ENCODE measurements around the gene DHRS3.

The DHRS3 gene

DNA sequence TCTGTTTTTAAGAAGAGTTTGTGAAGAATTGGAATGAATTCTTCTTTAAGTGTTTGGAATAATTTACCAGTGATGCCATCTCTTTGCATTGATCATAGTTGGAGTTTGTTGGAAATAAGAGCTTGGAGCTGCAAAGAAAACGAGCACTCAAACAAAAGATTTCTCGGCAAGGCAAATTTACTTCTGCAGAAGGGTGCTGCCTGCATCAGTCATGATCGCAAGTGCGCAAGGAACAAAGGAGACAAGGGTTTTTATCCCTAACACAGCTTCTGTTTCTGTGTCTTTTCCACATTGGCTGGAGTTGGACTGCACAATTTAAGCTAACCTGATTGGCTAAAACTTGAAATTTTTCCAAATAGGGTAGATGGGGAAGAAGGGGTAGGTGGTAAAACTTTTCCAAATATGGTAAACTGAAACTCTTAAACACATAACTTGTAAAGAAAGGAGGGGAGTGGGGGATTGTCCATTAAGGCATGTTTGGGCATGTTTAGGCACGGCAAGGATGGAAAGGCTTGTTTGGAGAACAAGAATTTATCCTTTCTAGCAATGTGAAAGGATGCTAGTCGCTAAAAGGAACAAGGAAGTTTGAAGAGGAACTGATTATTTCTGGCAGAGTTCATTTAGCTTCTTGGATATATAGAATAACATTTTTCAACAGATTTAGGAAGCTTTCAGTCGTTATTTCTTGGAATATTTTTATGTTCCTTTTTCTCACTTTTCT lies 22.4 kb upstream of the DHRS3 start:
- no peak for DNase-seq (ENCODE audit: low read depth in 1 of 2, low spot score in 1 of 2)

DNA sequence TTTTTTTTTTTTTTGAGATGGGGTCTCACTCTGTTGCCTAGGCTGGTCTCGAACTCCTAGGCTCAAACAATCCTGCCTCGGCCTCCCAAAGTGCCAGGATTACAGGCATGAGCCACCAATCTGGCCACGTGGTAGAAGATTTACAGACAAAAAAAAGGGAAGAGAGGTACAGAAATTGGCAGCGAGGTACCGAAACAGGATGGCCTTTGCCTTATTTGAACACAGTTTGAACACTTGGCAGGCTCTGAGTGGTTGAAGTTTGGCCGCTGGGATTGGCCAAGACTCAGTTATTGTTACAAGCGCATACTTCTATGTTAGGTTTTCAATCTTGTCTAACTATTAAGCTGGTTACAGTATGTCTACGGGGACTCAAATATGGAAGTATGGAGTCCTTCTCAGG lies 19.7 kb upstream of the DHRS3 start:
- no peak for DNase-seq (ENCODE audit: low read depth in 1 of 2, low spot score in 1 of 2)

DNA sequence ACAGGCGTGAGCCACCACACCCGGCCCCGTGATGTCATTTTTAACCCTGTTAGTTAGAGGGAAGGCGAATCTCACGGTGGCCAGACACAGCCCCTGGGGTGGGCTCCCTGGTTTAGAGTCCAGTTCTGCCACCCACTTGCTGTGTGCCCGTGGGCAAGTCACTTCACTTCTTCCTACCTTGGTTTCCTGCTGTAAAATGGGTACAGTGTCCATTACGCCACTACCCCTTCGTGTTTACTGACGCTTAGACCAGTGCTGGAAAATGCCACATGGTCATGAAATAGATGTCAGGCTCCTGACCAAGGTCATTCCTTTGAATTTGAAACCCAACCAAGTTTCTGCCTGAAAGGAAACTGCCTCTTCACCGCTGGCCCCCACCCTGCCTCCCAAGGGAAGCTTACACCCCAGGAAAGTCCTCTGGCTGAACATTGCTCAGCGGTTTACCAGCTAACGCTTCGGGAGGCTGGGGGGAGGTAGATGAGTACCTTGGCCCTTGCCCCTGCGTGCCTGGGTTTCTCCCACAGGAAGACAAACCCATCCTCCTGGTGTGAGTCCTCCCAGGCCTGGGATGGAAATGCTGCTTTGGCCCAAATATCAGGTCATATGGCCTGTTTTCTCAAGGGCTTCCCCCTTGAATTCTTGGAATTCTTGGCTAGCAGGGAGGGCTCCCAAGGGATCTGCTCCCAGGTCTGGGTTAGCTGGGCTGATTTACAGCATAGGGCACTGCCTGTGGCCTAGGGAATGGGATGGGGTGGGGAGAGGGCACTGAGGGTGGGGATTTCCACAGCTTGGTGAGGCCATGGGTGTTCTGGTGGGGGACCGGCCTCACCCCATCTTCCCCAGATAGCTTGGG lies 18.3 kb upstream of the DHRS3 start:
- DNase-seq (ENCODE audit: low read depth in 1 of 2, low spot score in 1 of 2), result no peak

DNA sequence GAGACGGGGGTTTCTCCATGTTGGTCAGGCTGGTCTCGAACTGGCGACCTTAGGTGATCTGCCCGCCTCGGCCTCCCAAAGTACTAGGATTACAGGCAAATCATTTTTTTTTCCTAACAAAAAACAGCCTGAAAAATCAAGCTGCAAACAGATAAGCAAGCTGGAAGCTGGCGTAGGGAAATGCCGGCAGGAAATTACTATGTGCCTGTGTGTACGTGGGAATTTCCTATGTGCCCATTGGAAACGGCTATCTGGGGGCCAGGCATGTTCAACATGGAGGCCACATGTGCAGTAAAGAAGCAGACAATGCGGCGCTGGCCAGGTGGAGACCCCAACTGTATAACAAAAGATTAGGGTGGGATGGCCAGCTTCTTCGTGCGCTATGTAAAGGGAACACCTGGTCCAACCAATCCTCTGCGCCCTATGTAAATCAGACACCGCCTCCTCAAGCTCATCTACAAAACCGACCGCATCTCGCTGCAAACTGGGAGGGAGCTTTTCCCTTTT lies 16.7 kb upstream of the DHRS3 start:
- no peak for DNase-seq (ENCODE audit: low read depth in 1 of 2, low spot score in 1 of 2)

DNA sequence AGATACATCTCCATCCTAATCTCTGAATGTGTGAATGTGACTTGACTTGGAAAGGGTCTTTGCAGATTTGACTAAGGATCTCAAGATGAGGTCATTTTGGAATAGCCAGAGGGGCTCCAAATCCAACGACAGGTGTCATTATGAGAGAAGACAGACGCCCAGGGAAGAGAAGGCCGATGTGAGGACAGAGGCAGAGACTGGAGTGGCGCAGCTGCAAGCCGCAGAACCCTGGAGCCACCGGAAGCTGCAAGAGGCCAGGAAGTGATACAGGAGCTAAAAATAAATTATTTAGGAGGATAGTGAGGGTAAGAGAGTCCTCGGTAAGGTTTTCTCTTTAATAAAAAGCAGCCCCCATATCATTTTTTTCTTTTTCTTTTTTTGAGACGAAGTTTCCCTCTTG lies 16.1 kb upstream of the DHRS3 start:
- no peak for DNase-seq (ENCODE audit: low read depth in 1 of 2, low spot score in 1 of 2)

DNA sequence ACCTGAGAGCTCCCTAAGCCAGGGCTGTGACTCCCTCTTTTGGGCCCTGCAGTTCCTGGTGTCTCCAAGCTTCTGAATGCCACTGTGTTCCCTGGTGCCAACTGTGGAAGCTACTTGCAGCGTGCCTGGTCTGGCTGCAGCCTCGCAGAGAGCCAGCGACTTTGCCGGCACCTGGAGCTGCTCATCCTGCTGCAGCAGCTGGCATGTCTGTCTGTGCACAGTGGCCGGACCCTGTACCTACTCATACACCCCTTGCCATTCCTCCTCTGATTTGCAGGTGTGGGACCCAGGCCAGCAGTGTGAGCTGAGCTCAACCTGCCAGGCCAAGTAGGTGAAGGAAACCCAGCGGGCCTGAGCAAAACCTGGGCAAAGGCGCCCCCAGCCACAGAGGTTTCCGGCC lies 13.6 kb upstream of the DHRS3 start:
- no peak for DNase-seq (ENCODE audit: low read depth in 1 of 2, low spot score in 1 of 2)

DNA sequence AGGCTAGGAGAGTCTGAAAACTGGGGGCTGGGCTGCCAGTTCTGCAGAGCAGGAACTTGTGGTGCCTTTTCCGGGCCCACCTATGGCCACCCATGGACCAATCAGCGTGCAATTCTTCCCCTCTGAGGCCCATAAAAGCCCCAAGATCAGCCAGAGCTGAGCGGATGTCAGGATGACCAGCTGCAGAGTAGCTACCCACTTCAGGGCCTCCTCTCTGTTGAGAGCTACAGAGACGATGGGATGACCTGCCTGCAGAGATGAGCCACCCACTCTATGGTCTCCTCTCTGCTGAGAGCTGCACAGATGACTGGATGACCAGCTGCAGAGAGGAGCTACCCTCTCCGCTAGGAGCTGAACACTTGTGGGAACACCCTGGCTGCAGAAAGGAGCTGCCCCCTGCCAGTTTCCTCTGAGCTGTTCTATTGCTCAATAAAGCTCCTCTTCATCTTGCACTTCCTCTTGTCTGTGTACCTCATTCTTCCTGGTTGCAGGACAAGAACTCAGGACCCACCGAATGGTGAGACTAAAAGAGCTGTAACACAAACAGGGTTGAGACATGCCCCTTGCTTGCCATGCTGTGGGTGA lies 13.0 kb upstream of the DHRS3 start:
- no peak for DNase-seq (ENCODE audit: low read depth in 1 of 2, low spot score in 1 of 2)

DNA sequence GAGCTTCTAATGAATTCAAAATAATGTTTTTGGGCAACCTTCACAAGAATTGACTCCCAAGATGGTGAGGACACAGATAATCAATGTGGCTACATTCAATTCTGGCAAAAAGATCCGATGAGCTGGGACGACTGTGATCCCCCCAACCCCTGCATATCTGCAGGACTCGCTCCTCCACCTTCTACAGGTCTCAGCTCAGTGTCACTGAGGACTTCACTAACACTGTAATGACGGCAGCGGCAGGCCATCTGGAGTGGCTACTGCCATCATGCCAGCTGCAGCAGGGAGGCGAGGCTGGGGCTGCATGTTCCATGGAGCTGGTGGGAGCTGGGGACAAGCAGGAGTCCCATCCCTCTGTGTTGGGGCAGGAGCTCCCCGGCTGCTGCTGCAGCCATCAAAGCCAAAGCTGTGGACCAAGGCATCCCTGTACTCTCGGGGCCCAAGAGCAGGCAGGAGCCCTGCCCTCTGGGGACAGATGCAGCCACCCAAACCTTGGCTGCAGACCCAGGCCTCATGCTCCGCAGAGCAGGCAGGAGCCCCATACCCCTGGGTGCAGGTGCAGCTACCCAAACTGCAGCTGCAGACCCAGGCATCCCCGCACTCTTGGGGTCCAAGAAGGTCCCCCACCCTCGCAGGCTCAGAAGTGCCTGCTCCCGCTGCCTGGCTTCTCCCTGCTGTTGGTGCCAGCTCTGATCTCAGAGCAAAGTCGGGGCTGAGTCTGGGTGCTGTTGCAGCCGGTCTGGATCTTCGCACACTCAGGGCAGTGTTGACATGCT lies 12.2 kb upstream of the DHRS3 start:
- no peak for DNase-seq (ENCODE audit: low read depth in 1 of 2, low spot score in 1 of 2)

DNA sequence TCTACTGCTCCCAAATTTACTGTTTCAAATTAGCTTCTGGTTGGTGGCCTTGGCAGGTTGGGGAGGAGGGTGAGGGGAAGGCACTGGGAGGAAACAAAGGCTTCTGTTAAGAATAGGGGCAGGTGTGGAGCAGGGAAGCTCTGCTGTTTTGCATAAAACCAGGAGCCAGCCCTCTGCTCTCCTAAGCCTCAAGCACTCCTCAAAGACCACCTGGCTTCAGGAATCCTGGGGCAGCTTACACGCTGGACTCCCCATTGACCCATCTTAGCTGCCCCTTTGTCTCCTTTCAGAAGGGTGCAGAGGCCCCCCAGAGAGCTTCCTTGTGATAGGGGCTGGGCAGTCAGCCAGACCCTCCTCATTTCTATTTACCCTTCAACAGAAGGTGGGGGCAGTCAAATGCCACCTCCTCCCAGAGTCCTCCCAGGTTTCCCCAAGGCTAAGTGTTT lies 11.5 kb upstream of the DHRS3 start:
- DNase-seq (ENCODE audit: low read depth in 1 of 2, low spot score in 1 of 2), result no peak

DNA sequence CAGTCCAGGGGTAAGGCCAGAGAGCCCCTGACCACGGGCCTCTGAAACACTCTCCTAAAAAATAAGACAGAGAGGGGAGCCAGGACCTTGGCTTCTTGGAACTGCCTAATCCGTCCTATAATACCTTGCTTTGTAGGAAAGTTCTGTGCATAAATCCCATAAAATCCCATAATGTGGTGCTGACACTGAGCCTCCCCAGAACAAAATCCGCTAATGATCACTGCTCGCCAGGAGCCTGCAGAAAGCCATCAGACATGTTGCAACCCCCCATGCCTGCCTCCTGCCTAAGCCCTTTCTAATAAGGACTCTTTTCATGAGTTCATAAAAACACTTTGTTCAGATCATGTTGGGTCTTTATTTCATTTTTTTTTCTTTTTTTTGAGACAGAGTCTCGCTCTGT lies 9.3 kb upstream of the DHRS3 start:
- DNase-seq (ENCODE audit: low read depth in 1 of 2, low spot score in 1 of 2), result no peak

DNA sequence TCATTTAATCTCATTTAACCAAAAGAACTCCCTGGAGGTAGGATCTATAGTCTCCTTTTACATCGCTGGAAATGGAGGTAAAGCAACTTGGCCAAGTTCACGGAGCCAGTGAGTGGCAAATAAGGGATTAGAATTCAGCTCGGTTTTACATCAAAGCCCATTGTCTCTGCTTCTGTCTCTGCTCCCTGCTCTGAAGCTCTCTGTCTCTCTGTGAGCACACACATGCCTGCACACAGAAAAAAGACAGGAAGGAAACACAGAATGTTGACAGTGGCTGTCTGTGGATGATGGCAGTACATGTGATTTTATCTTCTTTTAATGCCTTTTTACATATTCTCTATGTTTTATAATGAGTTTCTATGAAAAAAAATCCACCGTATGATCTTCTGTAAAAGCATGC lies 8.9 kb upstream of the DHRS3 start:
- DNase-seq (ENCODE audit: low read depth in 1 of 2, low spot score in 1 of 2), result no peak

DNA sequence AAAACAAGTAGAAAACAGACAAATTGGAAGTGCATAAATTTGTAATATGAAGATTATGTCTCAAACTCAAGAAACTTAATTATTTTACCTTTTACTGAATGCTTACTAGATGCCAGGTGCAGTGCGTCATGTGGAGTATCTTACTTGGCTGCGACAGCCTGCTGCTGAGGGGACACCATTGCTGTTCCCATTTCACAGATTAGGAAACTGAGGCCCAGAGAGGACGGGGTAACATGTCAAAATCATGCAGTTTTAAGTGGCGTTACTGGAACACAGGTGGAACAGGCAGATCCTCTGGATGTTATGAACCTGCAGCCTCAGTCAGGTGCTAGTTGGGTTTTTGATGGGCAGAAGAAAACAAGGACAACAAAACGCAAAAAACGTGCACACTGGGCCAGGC lies 7.3 kb upstream of the DHRS3 start:
- DNase-seq (ENCODE audit: low read depth in 1 of 2, low spot score in 1 of 2), result no peak

DNA sequence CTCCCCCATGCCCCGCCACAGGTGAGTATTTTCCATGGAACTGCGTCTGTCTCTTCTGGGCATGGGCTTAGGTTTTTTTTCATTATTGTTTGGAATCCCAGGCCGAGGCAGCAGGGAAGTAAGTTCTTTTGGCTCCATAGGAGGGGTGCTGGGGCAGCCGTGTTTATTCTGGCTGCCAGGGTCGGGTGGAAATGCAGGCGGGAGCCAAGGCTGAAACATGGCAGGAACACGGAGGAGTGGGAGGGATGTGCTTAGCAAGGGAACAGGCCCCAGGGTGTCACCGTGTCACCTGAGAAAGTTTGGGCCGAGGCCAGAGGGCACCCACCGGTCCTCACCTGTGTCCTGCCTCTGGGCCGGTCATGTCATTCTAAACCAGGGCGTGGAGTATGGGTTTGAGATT lies 4.5 kb upstream of the DHRS3 start:
- no peak for DNase-seq (ENCODE audit: low read depth in 1 of 2, low spot score in 1 of 2)

DNA sequence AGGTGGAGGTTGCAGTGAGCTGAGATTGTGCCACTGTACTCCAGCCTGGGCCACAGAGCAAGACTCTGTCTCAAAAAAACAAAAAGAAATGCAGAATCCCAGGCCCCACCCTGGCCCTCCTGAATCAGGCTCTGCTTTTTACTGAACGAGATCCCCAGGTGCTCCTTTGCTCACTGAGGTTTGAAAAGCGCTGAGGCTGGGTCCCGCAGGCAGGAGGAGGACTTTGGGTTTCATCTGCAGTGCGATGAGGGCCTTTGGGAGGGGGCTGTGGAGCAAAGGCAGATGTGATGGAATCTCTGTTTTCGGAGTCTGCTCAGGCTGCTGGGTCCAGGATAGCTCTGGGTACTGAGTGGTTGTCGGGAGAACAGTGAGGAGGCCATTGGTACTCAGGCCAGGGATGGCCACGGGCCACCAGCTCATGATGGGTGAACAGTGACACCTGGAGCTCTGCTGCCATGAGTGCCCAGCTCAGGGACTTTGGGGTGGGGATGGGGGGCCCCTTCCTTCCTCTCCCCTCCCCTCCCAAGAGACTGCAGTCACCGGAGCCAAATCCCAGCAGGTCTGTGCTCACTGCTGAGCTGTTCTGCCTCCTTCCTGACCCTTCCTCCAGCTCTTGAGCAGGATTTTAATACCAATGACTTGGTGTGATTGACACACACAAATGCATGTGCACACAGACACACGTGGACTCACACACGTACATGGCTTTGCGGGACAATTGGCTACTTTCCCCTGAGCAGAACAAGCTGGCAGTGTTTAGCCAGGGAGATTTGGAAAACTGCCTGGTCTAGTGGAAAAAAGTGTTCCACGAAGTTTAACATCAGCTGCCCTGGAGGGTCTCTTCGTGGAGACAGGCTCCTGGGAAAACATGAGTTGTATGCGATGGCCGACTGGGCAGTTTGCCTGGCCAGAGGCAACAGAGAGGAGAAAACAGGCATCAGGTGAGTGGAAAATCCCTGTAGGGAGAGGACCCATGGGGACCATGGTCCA lies 3.6 kb upstream of the DHRS3 start:
- DNase-seq (ENCODE audit: low read depth in 1 of 2, low spot score in 1 of 2), result no peak

DNA sequence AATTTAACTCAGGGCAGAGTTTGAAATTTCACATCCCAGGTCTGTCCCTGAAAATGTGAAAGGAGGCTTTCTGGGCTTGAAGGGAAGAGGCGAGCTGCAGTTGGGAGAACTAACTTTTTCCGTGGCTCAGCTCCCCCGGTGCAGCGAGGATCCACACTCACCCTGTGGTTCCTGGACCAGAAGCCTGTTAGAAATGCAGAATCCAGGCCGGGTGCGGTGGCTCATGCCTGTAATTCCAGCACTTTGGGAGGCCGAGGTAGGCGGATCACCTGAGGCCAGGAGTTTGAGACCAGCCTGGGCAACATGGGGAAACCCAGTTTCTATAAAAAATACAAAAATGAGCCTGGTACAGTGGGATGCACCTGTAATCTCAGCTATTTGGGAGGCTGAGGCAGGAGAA lies 2.9 kb upstream of the DHRS3 start:
- DNase-seq (ENCODE audit: low read depth in 1 of 2, low spot score in 1 of 2), result no peak

DNA sequence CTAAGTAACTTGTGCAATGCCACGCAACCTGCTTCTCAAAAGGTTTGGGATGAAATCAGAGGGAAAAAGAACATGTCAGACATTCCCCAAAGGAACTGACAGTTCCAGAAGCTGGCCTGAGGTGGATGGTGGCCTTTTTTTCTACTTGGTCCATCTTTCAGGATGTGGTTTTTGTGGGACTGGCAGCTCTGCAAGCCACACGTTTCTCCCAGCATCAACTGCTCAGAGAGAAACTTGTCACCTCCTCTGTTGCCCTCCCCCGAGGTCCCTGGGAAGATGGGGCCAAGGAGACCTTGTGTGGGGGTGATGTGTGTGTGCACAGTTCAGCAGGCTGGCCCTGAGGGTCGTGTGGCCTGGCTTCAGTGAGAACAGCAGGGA lies 2.5 kb upstream of the DHRS3 start:
- DNase-seq (ENCODE audit: low read depth in 1 of 2, low spot score in 1 of 2), result no peak

DNA sequence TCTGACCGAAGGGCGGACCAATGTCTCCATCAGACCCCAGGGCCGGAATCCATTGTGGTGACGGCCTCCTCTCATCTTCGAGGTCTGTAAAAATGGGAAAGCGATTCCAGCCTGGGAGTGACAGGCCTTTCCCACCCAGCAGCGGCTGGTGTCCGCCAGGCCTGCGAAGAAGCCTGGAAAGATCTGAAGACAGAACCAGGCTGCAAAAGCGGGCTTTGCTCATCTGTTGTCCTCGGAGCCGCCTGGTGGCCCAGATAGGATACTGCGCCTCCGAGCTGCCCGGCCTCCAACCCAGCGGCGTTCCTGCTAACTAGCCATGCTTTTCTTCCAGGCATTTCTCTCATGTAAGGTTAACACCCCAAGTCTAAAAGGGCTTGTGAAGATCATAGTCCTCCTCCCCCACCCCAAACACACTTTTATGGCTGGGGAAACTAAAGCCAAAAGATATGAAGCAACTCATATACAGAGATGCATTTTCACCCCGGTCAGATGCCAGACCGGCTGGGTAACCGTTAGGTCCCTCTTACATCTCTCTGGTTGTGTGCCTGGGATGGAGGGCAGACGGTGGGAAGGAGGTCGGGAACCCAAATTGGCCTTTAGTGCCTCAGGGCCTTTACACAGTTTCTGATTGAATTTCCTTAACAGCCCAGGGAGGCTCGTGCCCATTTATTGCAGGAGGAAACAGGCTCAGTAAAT lies 1.9 kb upstream of the DHRS3 start:
- DNase-seq (ENCODE audit: low read depth in 1 of 2, low spot score in 1 of 2), result peak; percentile 63 to 76

DNA sequence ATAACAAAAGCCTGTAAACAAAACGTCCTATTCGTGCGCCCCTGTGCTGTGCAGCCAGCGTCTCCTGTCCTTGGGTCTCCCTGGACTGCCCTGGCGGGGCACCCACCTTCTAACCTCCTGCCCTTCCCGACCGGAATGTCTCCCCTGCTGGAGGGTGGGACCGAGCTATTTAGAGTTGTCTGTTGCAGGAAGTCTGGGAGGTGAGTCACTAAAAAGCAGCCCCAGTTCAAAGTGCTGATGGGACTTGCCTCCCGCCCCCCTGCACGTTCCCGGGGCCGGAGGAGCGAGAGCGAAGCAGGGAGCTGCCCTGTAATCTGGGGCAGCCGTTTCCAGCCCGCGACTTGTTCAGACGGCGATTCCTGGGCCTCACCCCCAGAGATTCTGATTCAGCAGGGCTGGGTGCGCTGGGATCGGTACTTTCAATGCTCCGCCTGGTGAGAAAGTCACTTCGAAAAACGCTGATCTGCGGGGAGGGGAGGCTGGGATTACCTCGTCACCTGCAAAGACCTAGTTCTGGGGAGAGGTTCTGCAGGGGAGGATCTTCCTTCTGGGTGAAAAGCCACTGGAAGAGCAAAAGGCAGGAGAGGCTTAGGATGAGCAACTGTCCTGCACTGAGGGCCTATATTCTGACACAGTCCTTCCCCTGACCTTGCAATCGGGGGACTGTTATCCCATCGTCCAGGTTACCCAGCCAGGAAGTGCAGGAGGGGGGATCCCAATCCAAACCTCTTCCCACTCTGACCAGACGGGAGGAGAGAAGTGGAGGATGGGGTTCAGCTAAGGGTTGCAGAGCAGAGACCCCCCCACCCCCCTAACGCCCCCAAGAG lies 1.2 kb upstream of the DHRS3 start:
- peak; percentile 34 to 51 for DNase-seq (ENCODE audit: low read depth in 1 of 2, low spot score in 1 of 2)

DNA sequence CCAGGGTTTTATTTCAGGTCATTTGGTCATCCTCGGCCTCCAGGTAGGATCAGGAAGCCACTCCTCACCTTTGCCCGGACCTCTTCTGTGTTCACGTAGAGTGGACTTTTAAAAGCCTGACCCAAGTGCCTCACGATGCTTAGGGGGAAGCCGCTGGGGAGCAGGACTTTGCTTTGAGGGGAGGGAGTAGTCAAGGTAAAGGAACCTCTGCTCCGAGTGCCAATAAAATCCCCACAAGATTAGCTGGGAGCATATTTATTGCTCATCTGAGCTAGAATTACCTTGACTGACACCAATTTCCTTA lies 603 bp upstream of the DHRS3 start:
- no peak for DNase-seq (ENCODE audit: low read depth in 1 of 2, low spot score in 1 of 2)
